IPS-11a (cell line): ENCODE measurements around the gene PHYHD1.
A peak's percentile ranks its signal among the peaks of the same experiment; 100 is the strongest.
"Not testable (repeated sequence)": the region's sequence is repeated elsewhere in the genome, so short reads cannot be mapped to it uniquely, and the experiment has no call there.

Source experiments
- H3K4me3 ChIP-seq: one replicate; pipeline ENCODE4 v1.5.1; 2013; ENCODE audit warnings: low read depth, low read length, control low read depth

PHYHD1 gene

GRCh38 chr9:128919402-128920089, 1.2 kb upstream of the PHYHD1 start:
- H3K4me3 ChIP-seq, result no peak overlapping the region

- peak overlapping the region; percentile 58 for H3K4me3 ChIP-seq
These were observed 1.3 kb downstream of the PHYHD1 start for GRCh38 chr9:128921881-128922763.

GRCh38 chr9:128923493-128923883, 2.7 kb downstream of the PHYHD1 start:
- H3K4me3 ChIP-seq, result no peak overlapping the region

- no peak overlapping the region for H3K4me3 ChIP-seq
These were observed 7.1 kb downstream of the PHYHD1 start for GRCh38 chr9:128927731-128928411.

GRCh38 chr9:128928624-128929023, 7.8 kb downstream of the PHYHD1 start:
- H3K4me3 ChIP-seq, result no peak overlapping the region

- H3K4me3 ChIP-seq, result no peak overlapping the region
These were observed 8.8 kb downstream of the PHYHD1 start for GRCh38 chr9:128929560-128929959.

GRCh38 chr9:128933731-128934130, 12.9 kb downstream of the PHYHD1 start:
- H3K4me3 ChIP-seq, result no peak overlapping the region

GRCh38 chr9:128936171-128936865, 15.5 kb downstream of the PHYHD1 start:
- H3K4me3 ChIP-seq, result no peak overlapping the region

- no peak overlapping the region for H3K4me3 ChIP-seq
These were observed 16.8 kb downstream of the PHYHD1 start for GRCh38 chr9:128937310-128938165.

GRCh38 chr9:128940271-128940921, 19.6 kb downstream of the PHYHD1 start:
- H3K4me3 ChIP-seq, result no peak overlapping the region

GRCh38 chr9:128940946-128941755, 20.4 kb downstream of the PHYHD1 start:
- H3K4me3 ChIP-seq, result no peak overlapping the region

GRCh38 chr9:128943832-128944620, 23.2 kb downstream of the PHYHD1 start:
- no peak overlapping the region for H3K4me3 ChIP-seq

GRCh38 chr9:128944966-128945365, 24.2 kb downstream of the PHYHD1 start:
- not testable (repeated sequence) for H3K4me3 ChIP-seq

- no peak overlapping the region for H3K4me3 ChIP-seq
These were observed 25.2 kb downstream of the PHYHD1 start for GRCh38 chr9:128945798-128946501.

- peak overlapping the region; percentile 94 for H3K4me3 ChIP-seq
These were observed 25.9 kb downstream of the PHYHD1 start for GRCh38 chr9:128946571-128947276.

GRCh38 chr9:128947277-128947526, 26.4 kb downstream of the PHYHD1 start:
- peak overlapping the region; percentile 94 for H3K4me3 ChIP-seq
